Stimulated activated CD4-positive, alpha-beta T cell treated with anti-CD3 and anti-CD28 coated beads, Interleukin-4, amount 100 ng/mL, for 1 hour (primary cell): Measurements from ENCODE around the gene CEP120.
"Not testable (repeated sequence)": the region's sequence is repeated elsewhere in the genome, so short reads cannot be mapped to it uniquely, and the experiment has no call there.

Source experiments
- DNase-seq: peaks from one replicate; pipeline ENCODE4 v3.0.0-alpha.2; 2020

Gene CEP120

DNA sequence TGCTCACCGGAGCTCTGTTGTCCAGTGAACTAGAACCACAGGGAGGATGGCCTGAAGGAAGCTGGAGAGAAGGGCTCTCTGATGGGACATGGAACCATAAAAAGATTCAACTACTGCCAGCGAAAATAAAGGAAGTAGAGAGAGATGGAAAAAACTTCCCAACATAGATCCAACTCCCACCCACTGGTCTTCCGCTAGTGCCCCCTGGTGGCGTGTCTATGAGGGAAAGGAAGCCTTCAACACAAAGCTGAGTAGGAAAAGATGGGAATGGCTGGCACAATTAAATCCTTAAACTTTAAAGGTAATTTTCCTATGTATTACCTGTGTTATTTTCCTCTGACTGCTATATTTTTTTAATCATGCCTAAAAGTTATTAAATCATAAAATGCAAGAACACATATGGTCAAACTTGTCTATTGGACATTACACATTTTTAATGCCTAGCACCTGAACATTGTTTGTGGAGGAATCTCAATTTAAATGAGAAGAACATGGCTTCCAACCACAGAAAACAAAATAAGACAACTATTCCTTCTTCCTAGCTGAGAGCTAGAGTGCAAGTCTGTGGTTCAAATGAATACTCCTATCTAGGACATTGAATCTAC lies 51.5 kb downstream of the CEP120 start:
- peak; percentile 40 for DNase-seq

DNA sequence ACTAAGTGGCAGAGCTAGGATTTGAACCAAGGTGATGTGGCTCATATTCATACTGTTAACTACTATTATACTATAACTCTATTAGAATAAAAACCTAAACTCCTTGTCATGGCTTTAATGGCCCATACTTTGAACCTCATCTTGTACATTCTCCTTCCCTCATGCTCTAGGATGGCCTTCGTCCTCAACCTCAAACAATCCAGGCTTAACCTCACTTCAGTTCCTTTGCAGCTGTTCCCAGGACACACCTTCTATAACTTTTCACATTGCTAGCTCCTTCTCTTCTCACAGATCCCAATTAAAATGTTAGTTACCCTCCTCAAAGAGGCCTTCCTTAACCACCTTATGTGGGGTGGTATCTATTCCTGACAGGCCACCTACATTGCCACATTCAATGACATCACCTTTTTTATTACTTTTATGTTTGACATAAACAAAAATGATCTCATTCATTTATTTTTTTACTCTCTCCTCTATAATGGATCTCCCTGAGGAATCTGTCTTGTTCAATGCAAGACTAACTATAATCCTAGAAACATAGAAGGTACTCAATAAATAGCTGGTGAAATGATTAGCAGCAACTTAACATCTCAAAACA lies 53.7 kb downstream of the CEP120 start:
- no peak for DNase-seq

DNA sequence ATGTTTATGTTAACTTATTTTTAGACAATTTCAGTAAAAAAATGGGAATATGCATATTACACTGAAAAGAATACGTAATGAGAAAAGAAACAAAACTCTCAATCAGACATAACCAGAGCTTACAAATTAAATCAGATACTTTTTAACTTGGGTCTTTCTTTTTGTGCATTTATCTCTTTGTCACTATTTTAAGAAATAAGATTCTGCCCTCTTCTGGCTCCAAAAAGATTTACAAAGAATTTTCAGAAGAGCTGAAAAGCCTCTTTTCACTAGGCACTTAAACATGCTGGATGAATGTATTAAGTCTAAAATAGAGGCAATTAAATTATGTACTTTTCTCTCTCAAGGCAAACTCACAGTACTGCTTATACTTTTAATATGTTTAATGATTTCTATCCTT lies 55.5 kb downstream of the CEP120 start:
- DNase-seq, result no peak

DNA sequence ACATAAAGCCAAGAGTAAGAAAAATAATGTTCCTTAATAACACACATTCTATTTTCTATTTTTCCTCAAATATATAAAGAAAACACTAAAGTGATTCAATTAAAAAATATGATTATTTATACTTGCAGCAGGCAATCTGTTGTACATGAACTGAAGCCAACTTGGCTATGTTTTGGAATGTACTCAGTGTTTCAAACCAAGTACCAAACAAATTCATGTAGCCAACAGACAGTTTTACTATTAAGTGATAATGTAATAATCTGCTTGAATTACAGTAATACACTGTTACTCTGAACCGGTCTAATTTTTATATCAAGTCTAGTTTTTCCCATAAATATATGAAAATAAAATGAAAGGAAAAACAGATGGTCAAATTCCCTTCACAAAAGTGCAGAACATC lies 58.0 kb downstream of the CEP120 start:
- DNase-seq, result no peak

DNA sequence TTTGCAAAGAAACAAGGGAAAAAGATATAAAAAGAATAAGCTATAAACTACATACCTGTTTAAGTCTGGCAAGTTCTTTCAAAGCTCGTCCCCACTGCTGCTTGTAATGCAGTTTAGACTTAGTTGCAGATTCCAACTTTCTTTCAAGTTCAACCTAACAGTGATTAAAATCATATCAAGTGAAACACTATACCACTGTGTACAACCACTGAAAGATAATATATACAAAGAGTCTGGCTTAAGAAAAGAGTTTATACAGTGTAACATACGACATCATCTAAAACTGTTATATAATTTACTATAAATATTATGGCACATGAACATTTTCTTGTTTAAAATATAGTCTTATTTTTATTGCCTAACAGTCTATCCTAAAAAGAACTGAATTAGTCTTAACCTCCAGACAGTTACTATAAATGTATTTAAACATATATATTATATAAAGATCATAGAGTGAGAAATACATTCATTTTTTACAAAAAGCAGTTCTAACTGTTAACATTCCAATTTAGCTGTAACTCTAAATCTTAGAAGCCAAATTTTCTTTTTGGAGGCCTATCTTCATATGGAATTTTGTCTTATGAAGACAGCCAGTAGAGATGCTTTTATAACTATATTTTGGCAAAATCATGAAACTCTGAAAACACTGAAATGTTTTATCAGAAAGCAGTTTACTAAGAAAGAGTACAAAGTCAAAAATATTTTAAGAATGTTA lies 58.6 kb downstream of the CEP120 start:
- DNase-seq, result no peak

DNA sequence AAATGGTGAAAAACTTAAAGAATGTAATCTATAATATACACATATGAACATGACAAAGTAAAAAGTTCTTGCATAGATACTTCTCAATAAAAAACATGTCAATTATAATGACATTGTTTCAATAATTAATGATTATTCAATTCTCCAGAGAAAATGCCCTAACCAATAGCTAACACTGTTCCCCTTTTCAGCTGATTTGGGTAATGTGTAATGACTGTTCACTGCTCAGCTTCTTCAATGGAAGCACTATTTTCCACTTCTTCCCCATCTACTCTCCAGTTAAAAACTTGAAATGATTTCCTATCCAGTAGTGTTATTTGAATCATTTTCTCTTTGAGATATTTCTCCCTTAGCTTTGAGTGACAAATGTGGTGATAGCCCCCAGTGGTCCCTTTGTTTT lies 62.3 kb downstream of the CEP120 start:
- DNase-seq, result no peak

DNA sequence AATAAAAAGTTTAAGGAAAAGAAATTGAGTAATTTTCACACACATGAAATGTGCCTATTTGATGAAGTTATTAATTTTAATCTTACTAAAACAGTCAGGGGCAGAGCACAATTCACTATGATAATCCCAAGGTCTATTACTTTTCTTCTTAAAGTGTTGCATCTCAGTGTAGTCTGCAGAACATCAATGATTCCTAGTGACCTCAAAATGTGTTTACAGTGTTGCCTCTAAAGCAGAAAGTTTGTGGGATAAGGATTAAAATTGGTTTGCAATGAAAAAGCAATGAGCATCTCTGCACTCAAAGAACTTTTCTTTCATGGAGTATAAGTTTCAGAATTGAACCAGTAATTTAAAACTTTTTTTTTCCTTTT lies 63.0 kb downstream of the CEP120 start:
- DNase-seq, result no peak

DNA sequence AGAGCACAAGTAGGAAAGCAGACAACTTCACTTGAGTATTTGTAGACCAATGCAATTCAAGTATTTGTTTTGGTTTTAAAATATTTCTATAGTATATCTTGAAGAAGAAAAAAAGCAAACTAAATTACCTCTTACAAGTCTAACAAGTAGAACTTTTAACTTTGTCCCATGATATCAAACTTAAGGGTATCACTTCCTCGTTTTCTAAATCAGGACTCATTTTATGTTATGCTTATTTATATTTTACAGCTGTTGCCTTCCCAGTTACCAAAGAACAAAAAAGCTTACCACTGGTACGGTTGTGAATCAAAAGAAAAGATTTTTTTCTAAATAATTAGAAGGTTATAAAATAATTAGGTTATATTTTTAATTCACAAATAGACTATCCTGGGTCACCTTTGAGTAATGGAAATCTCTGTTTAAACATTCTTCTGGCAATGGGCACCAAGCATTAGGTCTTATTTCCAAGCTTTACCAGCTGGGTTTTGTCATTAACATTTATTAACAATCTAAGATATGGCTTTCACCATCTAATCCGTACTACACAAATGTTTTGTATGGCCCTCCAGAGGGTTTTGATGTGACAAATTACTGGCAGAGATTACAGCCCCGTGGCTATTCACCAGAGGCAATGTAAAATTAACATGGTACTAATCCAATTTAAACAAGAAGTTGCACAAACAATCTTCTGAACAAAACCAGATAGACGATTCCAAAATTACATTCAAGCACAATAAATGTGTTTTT lies 63.6 kb downstream of the CEP120 start:
- DNase-seq, result no peak

DNA sequence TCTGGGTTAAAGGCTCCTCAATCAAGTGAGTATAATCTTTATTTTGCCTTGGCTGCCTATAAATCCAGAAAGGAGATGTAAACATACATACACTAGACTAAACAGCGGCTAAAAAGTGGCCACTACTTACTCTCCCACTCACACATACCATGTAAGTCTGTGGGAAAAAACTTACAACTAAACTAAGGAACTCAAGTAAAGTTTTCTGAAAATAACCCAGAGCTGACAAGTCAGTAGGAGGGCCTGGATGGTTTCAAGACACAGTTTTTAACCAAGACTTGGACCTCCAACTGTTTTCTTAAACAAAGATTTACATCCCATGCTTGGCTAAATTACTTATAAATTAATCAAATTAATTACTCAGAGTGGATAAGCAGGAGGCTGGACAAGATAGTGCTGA lies 64.5 kb downstream of the CEP120 start:
- no peak for DNase-seq

DNA sequence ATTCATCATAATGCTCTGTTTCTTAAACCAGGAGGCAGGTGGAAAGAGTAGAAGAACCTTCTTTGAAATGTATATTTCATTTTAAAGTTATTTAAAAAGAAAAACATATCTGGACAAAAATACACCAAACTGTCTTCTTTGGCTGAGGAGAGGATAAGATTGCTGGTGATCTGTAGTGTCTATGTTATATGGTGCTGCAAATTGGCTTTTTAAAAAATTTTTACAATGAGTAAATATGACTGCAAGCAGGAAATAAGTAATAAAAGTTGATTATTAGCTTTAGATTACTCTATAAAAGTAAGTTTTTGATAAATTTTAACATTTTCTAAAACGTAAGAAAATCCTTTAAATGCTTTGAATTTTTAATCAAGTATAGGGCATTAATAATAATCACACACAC lies 64.9 kb downstream of the CEP120 start:
- DNase-seq, result no peak

DNA sequence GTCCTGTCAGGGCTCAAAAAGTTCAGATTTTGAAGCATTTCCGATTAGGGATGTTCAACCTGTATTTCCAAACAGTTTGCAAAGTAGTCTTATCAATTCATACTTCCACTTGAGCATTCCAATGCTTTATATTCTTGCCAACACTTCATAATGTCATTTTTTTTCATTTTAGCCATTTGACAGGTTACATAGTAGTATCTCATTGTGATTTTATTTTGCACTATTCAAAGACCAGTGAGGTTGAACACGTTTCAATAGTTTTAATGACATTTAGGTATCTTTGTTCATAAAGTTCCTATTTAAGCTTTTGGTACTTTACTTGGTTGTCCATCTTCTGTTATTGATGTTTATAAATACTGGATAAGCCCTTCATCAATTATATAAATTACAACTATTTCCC lies 71.4 kb downstream of the CEP120 start:
- DNase-seq, result no peak

DNA sequence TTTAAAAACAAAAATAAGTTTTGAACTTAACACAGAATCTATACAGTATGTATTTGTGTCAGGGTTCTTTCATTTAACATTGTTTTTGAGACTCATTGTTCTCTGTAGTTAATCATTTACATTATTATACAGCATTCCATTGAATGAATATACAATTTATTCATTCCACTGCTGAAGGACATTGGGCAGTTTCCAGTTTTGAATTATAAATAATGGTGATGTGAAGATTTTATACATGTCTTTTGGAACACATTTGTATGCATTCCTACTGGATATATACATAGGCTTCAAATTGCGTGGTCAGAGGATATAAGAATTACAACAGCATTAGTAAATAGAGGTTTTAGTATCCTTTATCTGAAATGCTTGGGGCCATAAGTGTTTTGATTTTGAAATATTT lies 72.0 kb downstream of the CEP120 start:
- DNase-seq, result no peak

DNA sequence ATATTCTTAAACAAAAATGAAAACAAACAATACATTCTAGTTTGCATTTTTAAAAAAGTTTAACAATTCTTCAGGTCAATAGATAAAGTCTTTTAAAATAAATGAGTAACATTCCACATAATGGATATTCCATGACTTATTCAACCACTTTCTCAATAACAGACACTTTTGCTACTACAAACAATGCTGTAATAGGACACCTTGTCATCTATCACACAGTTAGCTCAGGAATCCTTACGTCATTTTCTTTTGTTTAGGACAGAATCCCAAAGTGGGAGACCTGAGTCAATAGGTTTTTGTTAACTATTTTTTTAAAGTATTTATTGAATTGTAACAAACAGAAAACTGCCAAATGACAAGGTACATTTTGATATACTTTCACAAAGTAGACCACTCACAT lies 72.5 kb downstream of the CEP120 start:
- DNase-seq, result no peak

DNA sequence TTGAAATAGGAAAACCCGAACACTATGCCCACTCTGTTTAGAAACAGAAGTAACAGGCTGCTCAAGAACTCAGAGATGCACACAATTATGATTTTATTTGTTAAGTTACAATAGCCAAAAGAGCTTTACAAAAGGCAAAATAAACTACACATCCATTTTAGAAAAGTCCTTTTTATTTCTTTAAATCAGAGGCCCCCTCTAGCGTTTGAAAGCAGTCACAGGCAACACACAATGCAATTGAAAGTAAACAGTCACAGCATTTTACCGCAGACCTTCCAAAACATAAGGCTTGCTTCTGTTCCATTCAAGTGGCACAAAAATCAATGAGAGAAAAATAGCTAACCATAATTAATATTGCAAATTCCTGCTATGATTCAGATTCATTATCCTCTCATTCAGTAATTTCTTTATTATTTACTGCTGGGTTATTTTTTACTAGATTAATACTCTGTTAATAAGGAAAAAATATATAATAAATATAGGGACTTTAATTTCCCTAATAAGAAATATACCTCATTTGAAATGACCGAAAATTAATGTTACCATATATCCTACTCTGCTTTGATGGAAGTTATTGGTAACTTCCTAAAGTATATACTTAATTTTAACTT lies 78.3 kb downstream of the CEP120 start:
- DNase-seq, result no peak

DNA sequence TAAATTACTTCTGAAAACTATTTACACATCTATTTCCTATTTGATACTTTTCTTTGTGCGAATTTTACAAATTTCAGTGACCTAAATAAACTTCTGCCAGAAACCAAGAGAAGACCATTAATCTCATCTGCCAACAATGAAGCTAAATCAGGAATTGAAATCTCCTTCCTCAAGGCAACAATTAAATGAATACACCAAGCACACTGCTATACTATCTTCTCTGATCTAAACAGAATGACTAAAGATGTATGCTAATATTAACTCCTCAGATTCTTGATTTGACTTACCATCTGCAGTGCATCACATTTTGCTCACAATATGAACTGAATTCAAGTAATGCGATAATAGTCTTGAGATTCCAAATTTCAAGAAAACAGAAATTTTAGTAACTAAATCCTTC lies 82.3 kb downstream of the CEP120 start:
- no peak for DNase-seq

DNA sequence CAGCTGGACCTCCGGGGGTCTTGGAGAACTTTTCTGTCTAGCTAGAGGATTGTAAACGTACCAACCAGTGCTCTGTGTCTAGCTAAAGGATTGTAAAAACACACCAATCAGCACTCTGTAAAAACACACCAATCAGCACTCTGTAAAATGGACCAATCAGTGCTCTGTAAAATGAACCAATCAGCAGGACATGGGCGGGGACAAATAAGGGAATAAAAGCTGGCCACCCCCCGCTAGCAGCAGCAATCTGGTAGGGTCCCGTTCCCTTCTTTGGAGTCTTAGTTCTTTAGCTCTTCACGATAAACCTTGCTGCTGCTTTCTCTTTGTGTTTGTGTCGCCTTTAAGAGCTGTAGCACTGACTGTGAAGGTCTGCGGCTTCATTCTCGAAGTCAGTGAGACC lies 114.8 kb downstream of the CEP120 start:
- DNase-seq, result not testable (repeated sequence)

DNA sequence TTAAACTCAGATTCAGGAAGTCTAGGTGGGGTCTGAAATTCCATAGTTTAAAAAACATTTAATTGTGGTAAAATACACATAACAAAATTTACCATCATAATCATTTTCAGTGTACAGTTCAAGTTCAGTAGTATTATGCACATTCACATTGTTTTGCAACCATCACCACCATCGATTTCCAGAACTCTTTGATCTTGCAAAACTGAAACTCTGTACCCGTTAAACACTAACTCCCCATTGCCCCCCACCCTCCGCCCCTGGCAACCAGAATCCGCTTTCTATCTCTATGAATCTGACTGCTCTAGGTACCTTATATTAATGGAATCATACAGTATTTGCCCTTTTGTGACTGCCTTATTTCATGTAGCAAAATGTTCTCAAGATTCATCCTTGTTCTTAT lies 117.5 kb downstream of the CEP120 start:
- no peak for DNase-seq

DNA sequence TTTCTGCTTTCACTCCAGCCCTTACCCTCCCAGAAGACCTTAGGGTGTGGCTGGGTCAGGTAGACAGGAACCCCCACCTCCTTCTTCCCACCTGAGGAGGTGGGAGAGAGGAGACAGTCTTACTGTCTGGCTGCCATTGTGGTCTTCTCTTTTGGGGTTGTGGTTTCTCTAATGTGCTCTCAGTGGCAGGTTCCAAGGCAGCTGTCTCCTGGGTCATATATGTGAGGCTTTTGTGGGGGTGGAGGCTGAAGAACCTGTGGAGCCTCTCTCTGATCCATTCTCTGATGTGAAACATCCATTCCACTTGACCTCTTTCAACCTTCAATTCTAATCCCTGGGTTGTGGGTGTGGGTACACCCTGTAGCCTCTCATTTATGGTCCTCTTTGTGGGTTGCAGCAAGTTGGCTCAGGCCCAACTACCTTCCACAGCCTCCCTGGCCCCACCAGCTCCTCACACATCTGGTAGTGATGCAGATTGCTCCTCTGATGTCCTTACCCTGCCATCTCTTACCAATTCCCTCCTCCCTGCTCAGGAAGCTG lies 118.4 kb downstream of the CEP120 start:
- no peak for DNase-seq

DNA sequence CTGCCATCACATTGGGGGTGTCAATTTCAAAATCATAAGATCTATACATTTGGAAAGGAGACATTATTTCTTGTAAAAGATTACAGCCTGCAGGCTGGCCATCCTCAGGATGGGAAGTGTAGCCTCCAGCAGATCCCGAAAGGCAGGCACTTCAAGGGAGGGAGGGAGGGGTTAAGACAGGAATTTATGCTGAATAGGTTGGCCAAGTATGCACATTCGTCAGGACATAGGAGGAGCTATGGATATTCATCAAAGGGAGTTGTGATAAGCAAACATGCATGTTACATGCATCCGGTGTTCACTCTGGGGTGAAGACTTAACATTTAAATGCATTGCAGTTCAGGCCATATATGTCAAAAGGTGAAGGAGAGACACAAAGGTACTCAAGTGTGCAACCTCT lies 119.4 kb downstream of the CEP120 start:
- DNase-seq, result no peak

DNA sequence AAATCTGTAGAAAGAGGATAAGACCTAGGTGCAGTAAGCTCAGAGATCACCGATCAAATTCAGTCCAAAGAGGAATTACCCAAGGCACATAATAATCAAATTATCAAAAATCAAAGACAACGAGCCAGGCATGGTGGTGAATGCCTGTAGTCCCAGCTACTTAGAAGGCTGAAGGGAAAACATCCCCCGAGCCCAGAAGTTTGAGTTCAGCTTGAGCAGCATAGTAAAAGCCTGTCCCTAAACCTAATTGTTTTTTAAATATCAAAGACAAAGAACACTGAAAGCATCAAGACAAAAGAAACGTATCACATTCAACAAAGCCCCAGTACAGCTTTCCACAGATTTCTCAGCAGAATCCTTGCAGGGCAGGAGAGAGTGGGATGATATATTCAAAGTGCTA lies 122.9 kb downstream of the CEP120 start:
- no peak for DNase-seq

DNA sequence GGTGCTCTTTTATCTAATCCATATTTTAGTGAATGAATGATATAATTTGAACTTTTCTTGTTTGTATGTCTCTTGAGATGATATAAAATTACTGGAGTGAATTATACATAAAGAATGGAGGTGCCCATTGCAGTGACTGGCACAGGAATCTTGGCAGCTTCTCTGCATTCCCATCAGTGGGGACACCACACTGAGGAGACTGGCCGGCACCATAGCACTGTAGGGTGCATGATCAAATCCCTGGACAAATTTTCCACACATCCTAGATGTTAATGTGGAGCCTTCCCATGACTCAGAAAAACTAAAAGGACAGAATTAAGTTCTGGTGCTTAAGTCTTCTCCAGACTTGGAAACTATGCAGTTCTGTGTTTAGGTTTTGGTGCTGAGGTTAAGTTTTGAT lies 124.1 kb downstream of the CEP120 start:
- DNase-seq, result no peak

DNA sequence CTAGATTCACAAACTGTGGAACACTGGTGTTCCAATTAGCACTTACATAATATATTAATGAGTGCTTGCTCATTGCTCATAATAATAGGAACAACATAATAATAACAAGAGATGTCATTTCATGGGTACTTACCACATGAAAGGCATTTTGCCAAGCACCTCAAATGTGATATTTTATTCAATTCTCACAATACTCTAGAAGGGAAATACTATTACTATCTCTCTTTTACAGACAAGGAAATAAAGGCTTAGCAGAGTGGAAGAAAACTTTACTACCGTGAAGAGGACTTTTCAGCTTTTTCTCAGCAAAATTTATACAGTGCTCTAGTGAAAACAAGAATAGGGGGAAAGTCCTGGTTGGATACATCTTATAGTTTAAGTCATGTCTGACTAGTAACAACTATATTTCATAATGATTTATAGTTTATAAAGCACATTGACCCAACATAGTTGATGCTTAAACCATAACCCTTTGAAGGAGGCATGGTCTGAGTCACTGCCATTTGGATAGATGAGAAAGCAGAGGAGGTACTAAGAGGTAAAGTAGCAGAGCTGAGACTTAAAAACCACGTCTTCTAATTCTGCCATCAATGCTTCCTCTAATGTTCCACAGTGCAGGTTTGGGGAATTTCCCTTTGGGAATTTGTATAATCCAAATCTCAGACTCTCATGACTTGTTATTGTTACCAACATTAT lies 124.7 kb downstream of the CEP120 start:
- DNase-seq, result no peak

DNA sequence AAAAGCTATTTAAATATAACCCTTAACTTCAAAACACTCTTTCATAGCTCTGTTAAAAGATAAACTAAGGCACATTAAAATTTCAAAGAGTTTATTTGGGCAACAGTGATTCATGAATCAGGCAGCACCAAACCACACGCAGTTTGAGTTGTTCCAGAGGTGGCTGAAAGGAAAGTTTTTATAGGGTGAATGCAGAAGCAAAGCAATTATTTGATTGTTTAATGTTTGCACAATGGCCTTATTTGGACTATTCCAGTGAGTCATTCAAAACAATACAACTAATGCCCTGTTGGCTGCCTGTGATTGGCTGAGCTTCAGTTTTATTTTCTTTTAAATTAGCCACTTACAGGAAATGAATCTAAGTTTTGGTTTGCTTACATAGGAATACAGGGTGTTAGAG lies 125.3 kb downstream of the CEP120 start:
- no peak for DNase-seq
